BLaER1 treated with 17β-estradiol and CSF1 and Interleukin-3, amounts not matched to agents 10 nM and 100 nM (cell line): Measurements from ENCODE around the gene PHLPP1.

Experiments
- H3K27ac ChIP-seq, 11 experiments: shearing (Covaris generic); formaldehyde crosslinking; 2 replicates each; pipeline ENCODE4 v1.8.1; 2022
- H3K27me3 ChIP-seq, 11 experiments: shearing (Covaris generic); formaldehyde crosslinking; 2 replicates each; pipeline ENCODE4 v1.8.1; 2022
- H3K36me3 ChIP-seq, 11 experiments: shearing (Covaris generic); formaldehyde crosslinking; 2 replicates each; pipeline ENCODE4 v1.8.1; 2022
- H3K4me1 ChIP-seq, 10 experiments: shearing (Covaris generic); formaldehyde crosslinking; 2 replicates each; pipeline ENCODE4 v1.8.1; 2022
- H3K4me2 ChIP-seq, 11 experiments: shearing (Covaris generic); formaldehyde crosslinking; 2 replicates each; pipeline ENCODE4 v1.8.1; 2022
- H3K4me3 ChIP-seq, 10 experiments: shearing (Covaris generic); formaldehyde crosslinking; 2 replicates each; pipeline ENCODE4 v1.8.1; 2022
- H3K9ac ChIP-seq, 11 experiments: shearing (Covaris generic); formaldehyde crosslinking; 2 replicates each; pipeline ENCODE4 v1.8.1; 2022
- H3K9me3 ChIP-seq, 11 experiments: shearing (Covaris generic); formaldehyde crosslinking; replicated peaks in 1 of 11; 2 replicates each; pipeline ENCODE4 v1.8.1; 2022
- H4K20me1 ChIP-seq, 11 experiments: shearing (Covaris generic); formaldehyde crosslinking; 2 replicates each; pipeline ENCODE4 v1.8.1; 2022
- Cebpa-rat ChIP-seq, 11 experiments: shearing (Covaris generic); IDR thresholded peaks; 2 replicates each; pipeline ENCODE4 v1.8.1; 2022

Gene PHLPP1

GRCh38 chr18:62954366-62954765, 239.0 kb downstream of the PHLPP1 start:
- H3K9me3 ChIP-seq: peaks cover 0 to 15% (median 6%) of the 10 kb centered on the region in 11 experiments; a peak in 6 of 22 replicates
- H3K4me3 ChIP-seq: no peak overlapping the region
- no peak for TF ChIP-seq Cebpa-rat (IDR thresholded peaks at IDR 0.05)
- H3K4me2 ChIP-seq: peak overlapping the region in 9 of 11 experiments; percentile 30 to 90 (median 76); a peak in 16 of 22 replicates
- H3K36me3 ChIP-seq: peaks cover 0 to 67% (median 23%) of the 10 kb centered on the region in 11 experiments; a peak in 18 of 22 replicates
- no peak overlapping the region for H3K9ac ChIP-seq
- H3K27me3 ChIP-seq: no peaks in the 10 kb centered on the region
- peak overlapping the region in 4 of 11 experiments; percentile 21 to 61 (median 56); a peak in 6 of 22 replicates for H3K27ac ChIP-seq
- H3K4me1 ChIP-seq: peaks cover 46 to 61% (median 56%) of the 10 kb centered on the region in 10 experiments
- no peaks in the 10 kb centered on the region for H4K20me1 ChIP-seq

DNA sequence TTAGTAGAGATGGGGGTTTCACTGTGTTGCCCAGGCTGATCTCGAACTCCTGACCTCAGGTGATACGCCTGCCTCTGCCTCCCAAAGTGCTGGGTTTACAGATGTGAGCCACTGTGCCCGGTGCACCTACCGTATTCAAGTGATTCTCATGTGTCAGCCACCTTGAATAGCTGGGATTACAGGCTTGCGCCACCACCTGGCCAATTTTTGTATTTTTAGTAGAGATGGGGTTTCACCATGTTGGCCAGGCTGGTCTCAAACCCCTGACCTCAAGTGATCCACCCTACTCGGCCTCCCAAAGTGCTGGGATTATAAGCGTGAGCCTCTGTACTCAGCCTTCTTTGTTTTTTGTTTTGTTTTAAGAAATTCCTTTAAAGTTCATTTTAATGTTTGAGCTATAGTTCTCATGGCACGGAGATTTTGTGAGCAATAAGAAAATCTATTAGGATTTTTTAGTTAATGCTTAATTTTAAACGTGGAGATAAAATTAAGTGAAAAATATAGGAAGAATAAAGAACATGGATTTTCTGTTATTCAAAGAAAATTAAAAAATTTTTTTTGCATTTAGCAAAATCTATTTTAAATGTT, 242.6 kb downstream of the PHLPP1 start:
- peaks cover 0 to 54% (median 23%) of the 10 kb centered on the region in 11 experiments; a peak in 19 of 22 replicates for H3K36me3 ChIP-seq
- peaks cover 16 to 27% (median 25%) of the 10 kb centered on the region in 10 experiments for H3K4me1 ChIP-seq
- no peaks in the 10 kb centered on the region for H3K9me3 ChIP-seq
- no peak overlapping the region for H3K27ac ChIP-seq
- H3K4me3 ChIP-seq: no peak overlapping the region
- no peaks in the 10 kb centered on the region for H3K27me3 ChIP-seq
- H4K20me1 ChIP-seq: no peaks in the 10 kb centered on the region
- no peak overlapping the region for H3K9ac ChIP-seq
- TF ChIP-seq Cebpa-rat (IDR thresholded peaks at IDR 0.05): no peak
- no peak overlapping the region for H3K4me2 ChIP-seq

- H3K4me1 ChIP-seq: peaks cover under 1 to 12% (median 10%) of the 10 kb centered on the region in 10 experiments; a peak in 19 of 20 replicates
- H3K4me3 ChIP-seq: no peak overlapping the region
- H3K27me3 ChIP-seq: no peaks in the 10 kb centered on the region
- H3K27ac ChIP-seq: no peak overlapping the region
- no peak overlapping the region for H3K9ac ChIP-seq
- H3K36me3 ChIP-seq: peaks cover 11 to 67% (median 38%) of the 10 kb centered on the region in 11 experiments
- no peak overlapping the region for H3K4me2 ChIP-seq
- no peaks in the 10 kb centered on the region for H4K20me1 ChIP-seq
- TF ChIP-seq Cebpa-rat (IDR thresholded peaks at IDR 0.05): no peak
- no peaks in the 10 kb centered on the region for H3K9me3 ChIP-seq
Measured at GRCh38 chr18:62959481-62959880, 244.1 kb downstream of the PHLPP1 start.

DNA sequence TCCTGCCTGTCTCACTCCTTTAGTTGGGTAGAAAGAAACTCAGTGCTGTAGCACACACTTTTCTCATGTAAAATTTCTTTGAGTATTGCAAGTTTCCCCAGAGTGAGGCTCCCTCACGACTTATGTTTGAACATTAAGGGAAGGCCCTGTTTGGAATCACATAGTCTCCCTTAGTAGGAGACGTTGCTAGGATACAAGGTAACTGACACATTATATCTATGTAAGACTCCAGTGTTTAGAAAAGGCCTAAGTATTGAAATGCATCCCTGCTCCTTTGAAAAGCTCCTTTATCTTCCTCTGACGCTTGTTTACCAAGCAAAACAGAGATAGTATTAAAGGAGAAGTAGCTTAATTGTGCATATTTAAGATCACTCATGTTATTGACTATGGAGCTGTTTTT, 248.2 kb downstream of the PHLPP1 start:
- Histone ChIP-seq H3K9me3 (no peaks in the 10 kb centered on the region), H3K4me3 (no peak overlapping the region), H3K27ac (no peak overlapping the region), H3K36me3 (peaks cover 24 to 85% (median 58%) of the 10 kb centered on the region in 11 experiments), H3K9ac (no peak overlapping the region), H3K4me1 (no peaks in the 10 kb centered on the region), H3K4me2 (no peak overlapping the region), H3K27me3 (no peaks in the 10 kb centered on the region), H4K20me1 (no peaks in the 10 kb centered on the region)
- TF ChIP-seq Cebpa-rat (IDR thresholded peaks at IDR 0.05): no peak

DNA sequence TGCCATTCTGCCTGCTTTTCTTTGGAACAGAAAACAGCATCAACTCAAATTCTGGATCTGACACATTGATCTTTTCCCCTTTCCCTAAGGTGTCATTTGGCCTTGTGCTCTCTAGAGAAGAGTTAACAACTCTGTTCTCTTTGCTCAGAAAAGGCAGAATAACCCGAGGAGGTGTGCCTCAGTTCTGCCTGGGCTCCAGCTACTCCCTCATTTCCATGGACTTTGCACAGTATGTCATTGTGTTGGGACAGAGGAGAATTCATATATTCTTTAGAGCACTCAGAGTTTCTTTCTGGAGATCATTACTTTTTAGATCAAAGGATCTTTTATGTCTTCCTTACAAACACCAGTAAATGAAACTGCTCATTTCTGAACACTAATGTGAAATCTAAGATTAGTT, 249.1 kb downstream of the PHLPP1 start:
- TF ChIP-seq Cebpa-rat (IDR thresholded peaks at IDR 0.05): no peak
- no peaks in the 10 kb centered on the region for H3K9me3 ChIP-seq
- no peak overlapping the region for H3K9ac ChIP-seq
- H4K20me1 ChIP-seq: no peaks in the 10 kb centered on the region
- H3K27me3 ChIP-seq: no peaks in the 10 kb centered on the region
- peaks cover 24 to 85% (median 51%) of the 10 kb centered on the region in 11 experiments for H3K36me3 ChIP-seq
- H3K4me2 ChIP-seq: no peak overlapping the region
- H3K4me1 ChIP-seq: no peaks in the 10 kb centered on the region
- no peak overlapping the region for H3K27ac ChIP-seq
- no peak overlapping the region for H3K4me3 ChIP-seq

DNA sequence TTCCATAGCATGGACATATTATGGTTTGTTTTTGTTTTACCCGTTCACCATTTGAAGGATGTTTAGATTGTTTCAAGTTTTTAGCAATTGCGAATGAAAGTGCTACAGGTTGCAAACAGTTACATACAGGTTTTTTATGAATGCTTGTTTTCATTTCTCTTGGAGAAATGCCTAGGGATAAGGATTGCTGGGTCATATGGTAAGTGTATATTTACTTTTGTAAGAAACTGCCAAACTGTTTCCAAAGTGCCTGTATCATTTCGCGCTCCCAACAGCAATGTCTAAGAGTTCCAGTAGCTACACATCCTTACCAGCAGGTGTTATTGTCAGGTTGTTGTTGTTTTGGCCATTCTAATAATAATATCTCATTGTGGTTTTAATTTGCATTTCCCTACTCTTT, 251.7 kb downstream of the PHLPP1 start:
- no peak overlapping the region for H3K4me2 ChIP-seq
- H3K9ac ChIP-seq: no peak overlapping the region
- peaks cover 26 to 98% (median 59%) of the 10 kb centered on the region in 11 experiments for H3K36me3 ChIP-seq
- no peaks in the 10 kb centered on the region for H4K20me1 ChIP-seq
- no peak overlapping the region for H3K27ac ChIP-seq
- H3K4me1 ChIP-seq: no peaks in the 10 kb centered on the region
- no peak for TF ChIP-seq Cebpa-rat (IDR thresholded peaks at IDR 0.05)
- no peak overlapping the region for H3K4me3 ChIP-seq
- no peaks in the 10 kb centered on the region for H3K9me3 ChIP-seq
- no peaks in the 10 kb centered on the region for H3K27me3 ChIP-seq

- Histone ChIP-seq H4K20me1 (no peaks in the 10 kb centered on the region), H3K36me3 (peaks cover 40 to 98% (median 76%) of the 10 kb centered on the region in 11 experiments), H3K4me2 (no peak overlapping the region), H3K27me3 (no peaks in the 10 kb centered on the region), H3K4me3 (no peak overlapping the region), H3K9ac (no peak overlapping the region), H3K27ac (no peak overlapping the region), H3K9me3 (0 out of 22 replicates have a peak, but pooled peaks cover 0 to 4% (median 0%) of the 10 kb centered on the region in 11 experiments), H3K4me1 (peaks cover 4 to 32% (median 22%) of the 10 kb centered on the region in 10 experiments)
- TF ChIP-seq Cebpa-rat (IDR thresholded peaks at IDR 0.05): no peak
Measured at GRCh38 chr18:62973689-62974088, 258.3 kb downstream of the PHLPP1 start.

DNA sequence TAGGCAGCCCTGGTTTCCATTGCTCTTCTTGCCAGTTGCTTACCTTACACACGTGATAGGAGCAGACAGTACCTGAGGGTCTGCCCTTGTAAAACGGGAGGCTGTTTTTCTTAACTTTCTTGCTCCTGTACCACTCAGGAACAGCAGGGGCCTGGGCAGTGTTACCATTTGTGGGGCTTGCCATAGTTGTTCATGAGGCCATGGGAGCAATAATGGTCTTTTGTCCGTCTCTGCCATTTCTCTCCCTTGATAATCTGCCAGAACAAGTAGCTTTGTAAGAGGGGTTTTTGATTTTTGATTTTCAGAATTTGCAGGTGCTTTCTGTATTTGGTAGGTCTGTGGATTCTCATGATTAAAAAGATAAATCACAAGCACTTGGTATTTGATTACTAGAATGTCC, 259.0 kb downstream of the PHLPP1 start:
- Histone ChIP-seq H3K27ac (peak overlapping the region in 2 of 11 experiments; percentile 29 to 88; a peak in 1 of 22 replicates), H3K4me1 (peaks cover 11 to 39% (median 29%) of the 10 kb centered on the region in 10 experiments), H3K36me3 (peaks cover 46 to 96% (median 80%) of the 10 kb centered on the region in 11 experiments), H3K27me3 (no peaks in the 10 kb centered on the region), H3K4me3 (no peak overlapping the region), H3K4me2 (no peak overlapping the region), H3K9ac (no peak overlapping the region), H4K20me1 (no peaks in the 10 kb centered on the region), H3K9me3 (0 out of 22 replicates have a peak, but pooled peaks cover 0 to 6% (median 0%) of the 10 kb centered on the region in 11 experiments)
- TF ChIP-seq Cebpa-rat (IDR thresholded peaks at IDR 0.05): no peak

GRCh38 chr18:62974928-62975675, 259.8 kb downstream of the PHLPP1 start:
- H3K27me3 ChIP-seq: no peaks in the 10 kb centered on the region
- peak overlapping the region in 3 of 11 experiments; percentile 3 to 88 (median 29); a peak in 3 of 22 replicates for H3K27ac ChIP-seq
- H3K36me3 ChIP-seq: peaks cover 46 to 92% (median 80%) of the 10 kb centered on the region in 11 experiments
- H4K20me1 ChIP-seq: no peaks in the 10 kb centered on the region
- H3K9ac ChIP-seq: no peak overlapping the region
- no peak overlapping the region for H3K4me3 ChIP-seq
- TF ChIP-seq Cebpa-rat (IDR thresholded peaks at IDR 0.05): no peak
- peaks cover 18 to 46% (median 36%) of the 10 kb centered on the region in 10 experiments for H3K4me1 ChIP-seq
- H3K4me2 ChIP-seq: no peak overlapping the region
- 0 out of 22 replicates have a peak, but pooled peaks cover 0 to 6% (median 0%) of the 10 kb centered on the region in 11 experiments for H3K9me3 ChIP-seq
